GM23248 (cell line): ENCODE data around the gene RABGAP1L. TPM values are rescaled to one million over a fixed set of nuclear protein-coding genes. Genes with fewer than 3 reads are reported as not detected.

Experiments used
- DNase-seq: peaks from one replicate; pipeline ENCODE4 v3.0.0-alpha.2; 2015
- H2AFZ ChIP-seq: fragments of 200-600 bp; sonication (generic); 2 replicates; pipeline ENCODE4 v1.6.1; 2016; ENCODE audit warnings: antibody characterized with exemption
- H3F3A ChIP-seq: fragments of 200-600 bp; sonication (generic); 2 replicates; pipeline ENCODE4 v1.6.1; 2016; ENCODE audit warnings: mild to moderate bottlenecking, antibody characterized with exemption, mixed run types; ENCODE audit not compliant: insufficient read depth
- H3K27ac ChIP-seq: fragments of 200-600 bp; sonication (generic); 2 replicates; pipeline ENCODE4 v1.5.1; 2016; ENCODE audit warnings: mild to moderate bottlenecking
- H3K27me3 ChIP-seq: fragments of 200-600 bp; sonication (generic); replicated peaks from 2 replicates; pipeline ENCODE4 v1.6.1; 2016; ENCODE audit warnings: mild to moderate bottlenecking; ENCODE audit not compliant: insufficient read depth
- H3K36me3 ChIP-seq: fragments of 200-600 bp; sonication (generic); 2 replicates; pipeline ENCODE4 v1.6.1; 2016; ENCODE audit warnings: low read depth, mild to moderate bottlenecking
- H3K4me1 ChIP-seq: fragments of 200-600 bp; sonication (generic); 2 replicates; pipeline ENCODE4 v1.6.1; 2016; ENCODE audit warnings: mild to moderate bottlenecking; ENCODE audit not compliant: insufficient read depth
- H3K4me2 ChIP-seq: fragments of 200-600 bp; sonication (generic); one replicate; pipeline ENCODE4 v1.6.1; 2016; ENCODE audit warnings: mild to moderate bottlenecking; ENCODE audit not compliant: unreplicated experiment
- H3K4me3 ChIP-seq: fragments of 200-600 bp; sonication (generic); 2 replicates; pipeline ENCODE4 v1.5.1; 2016; ENCODE audit warnings: mild to moderate bottlenecking
- H3K79me2 ChIP-seq: fragments of 200-600 bp; sonication (generic); 2 replicates; pipeline ENCODE4 v1.6.1; 2016; ENCODE audit warnings: mild to moderate bottlenecking; ENCODE audit not compliant: insufficient read depth
- H3K9ac ChIP-seq: fragments of 200-600 bp; sonication (generic); 2 replicates; pipeline ENCODE4 v1.6.1; 2016; ENCODE audit warnings: mild to moderate bottlenecking
- H3K9me2 ChIP-seq: fragments of 200-600 bp; sonication (generic); 2 replicates; pipeline ENCODE4 v1.6.1; 2016; ENCODE audit warnings: mixed run types, mild to moderate bottlenecking, moderate library complexity; ENCODE audit not compliant: insufficient read depth
- H3K9me3 ChIP-seq: fragments of 200-600 bp; sonication (generic); one replicate; pipeline ENCODE4 v1.6.1; 2017; ENCODE audit warnings: low read depth
- H4K20me1 ChIP-seq: fragments of 200-600 bp; sonication (generic); 2 replicates; pipeline ENCODE4 v1.6.0; 2016; ENCODE audit not compliant: insufficient read depth
- EZH2 ChIP-seq: fragments of 200-600 bp; sonication (generic); IDR thresholded peaks from 2 replicates; pipeline ENCODE4 v1.6.1; 2018; ENCODE audit warnings: antibody characterized with exemption, mild to moderate bottlenecking; ENCODE audit not compliant: insufficient read depth, poor library complexity, severe bottlenecking
- EZH2phosphoT487 ChIP-seq: fragments of 200-600 bp; sonication (generic); IDR thresholded peaks from 2 replicates; pipeline ENCODE4 v1.6.1; 2018; ENCODE audit warnings: antibody characterized with exemption, moderate library complexity, mild to moderate bottlenecking, low read depth; ENCODE audit not compliant: insufficient read depth
- WGBS, 2 experiments: methylation state at CpG; one replicate each; pipeline ENCODE4 v1.1.6; 2015 to 2017; ENCODE audit warnings: low lambda C conversion rate in 2 of 2, low coverage in 1 of 2; ENCODE audit errors: missing lambda C conversion rate in 2 of 2; 5-methylcytosine and 5-hydroxymethylcytosine counted together
- in situ Hi-C: fragments of 300-500 bp; cut with MboI; formaldehyde crosslinking; loops from 2 replicates; pipeline ENCODE4 v1.15.0; 2020
- polyA plus RNA-seq: library from polyadenylated mRNA; unstranded; fragments of >200 nt; fragmentation: Nextera tagmentation; extraction: Ambion mirVana; gene quantifications from 2 replicates; pipeline ENCODE4 v1.2.1, GENCODE V29; 2016
- total RNA-seq: library from RNA; depleted of rRNA; stranded (reverse); fragments of >200 nt; shearing (Covaris generic); gene quantifications from 2 replicates; pipeline ENCODE4 v1.2.3, GENCODE V29; 2014

RABGAP1L gene
- total and polyA plus RNA-seq, 2 experiments from 2014 or later = 13.7 to 21.6 TPM

DNA sequence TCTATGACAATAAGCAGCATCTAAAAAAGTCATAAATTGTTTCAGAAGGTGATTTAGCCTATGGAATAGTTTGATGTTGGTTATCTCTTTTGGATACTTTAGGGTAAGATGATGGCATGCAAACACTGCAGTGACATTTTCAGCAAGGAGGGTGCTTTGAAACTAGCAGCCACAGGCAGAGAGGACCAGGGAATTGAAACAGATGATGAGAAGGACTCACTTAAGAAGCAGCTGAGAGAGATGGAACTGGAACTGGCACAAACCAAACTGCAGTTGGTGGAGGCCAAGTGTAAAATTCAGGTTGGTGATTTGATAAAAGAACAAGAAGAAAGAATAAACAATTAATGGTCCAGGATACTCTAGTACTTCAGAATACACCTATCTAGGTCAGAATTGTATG lies 829.2 kb downstream of the RABGAP1L start:
- Histone ChIP-seq H3K36me3 (no peaks in the 10 kb centered on the region), H3K79me2 (no peaks in the 10 kb centered on the region), H3K9me3 (no peaks in the 10 kb centered on the region), H3K4me1 (peaks cover 20% of the 10 kb centered on the region), H4K20me1 (no peaks in the 10 kb centered on the region), H3K9me2 (no peaks in the 10 kb centered on the region), H3K9ac (no peak overlapping the region), H3F3A (no peaks in the 10 kb centered on the region), H3K4me3 (no peak overlapping the region), H3K4me2 (no peak overlapping the region), H3K27me3 (no peaks in the 10 kb centered on the region), H2AFZ (no peak overlapping the region), H3K27ac (no peak overlapping the region)
- no peak for TF ChIP-seq EZH2
- no peak for TF ChIP-seq EZH2phosphoT487
- no peak for DNase-seq
- in situ Hi-C loops = loop anchor here (25.0 kb wide), 1 partner anchor 726 kb away; no protein-coding TSS in a partner anchor

GRCh38 chr1:174988986-174989385 lies 829.7 kb downstream of the RABGAP1L start:
- in situ Hi-C loops = loop anchor here (25.0 kb wide), 1 partner anchor 727 kb away; no protein-coding TSS in a partner anchor
- H4K20me1 ChIP-seq = no peaks in the 10 kb centered on the region
- H3F3A ChIP-seq = no peaks in the 10 kb centered on the region
- no peaks in the 10 kb centered on the region for H3K9me3 ChIP-seq
- H3K27ac ChIP-seq = no peak overlapping the region
- no peak overlapping the region for H3K4me3 ChIP-seq
- H3K9ac ChIP-seq = no peak overlapping the region
- H3K4me2 ChIP-seq = no peak overlapping the region
- peak overlapping the region; percentile 96 for H2AFZ ChIP-seq
- WGBS, 2 experiments = 96 to 98% methylated on average over 3 of the region's 3 CpGs
- TF ChIP-seq EZH2phosphoT487 (no peak), EZH2 (no peak)
- peaks cover 20% of the 10 kb centered on the region for H3K4me1 ChIP-seq
- no peaks in the 10 kb centered on the region for H3K36me3 ChIP-seq
- no peak for DNase-seq
- H3K9me2 ChIP-seq = no peaks in the 10 kb centered on the region
- H3K79me2 ChIP-seq = no peaks in the 10 kb centered on the region
- no peaks in the 10 kb centered on the region for H3K27me3 ChIP-seq

DNA sequence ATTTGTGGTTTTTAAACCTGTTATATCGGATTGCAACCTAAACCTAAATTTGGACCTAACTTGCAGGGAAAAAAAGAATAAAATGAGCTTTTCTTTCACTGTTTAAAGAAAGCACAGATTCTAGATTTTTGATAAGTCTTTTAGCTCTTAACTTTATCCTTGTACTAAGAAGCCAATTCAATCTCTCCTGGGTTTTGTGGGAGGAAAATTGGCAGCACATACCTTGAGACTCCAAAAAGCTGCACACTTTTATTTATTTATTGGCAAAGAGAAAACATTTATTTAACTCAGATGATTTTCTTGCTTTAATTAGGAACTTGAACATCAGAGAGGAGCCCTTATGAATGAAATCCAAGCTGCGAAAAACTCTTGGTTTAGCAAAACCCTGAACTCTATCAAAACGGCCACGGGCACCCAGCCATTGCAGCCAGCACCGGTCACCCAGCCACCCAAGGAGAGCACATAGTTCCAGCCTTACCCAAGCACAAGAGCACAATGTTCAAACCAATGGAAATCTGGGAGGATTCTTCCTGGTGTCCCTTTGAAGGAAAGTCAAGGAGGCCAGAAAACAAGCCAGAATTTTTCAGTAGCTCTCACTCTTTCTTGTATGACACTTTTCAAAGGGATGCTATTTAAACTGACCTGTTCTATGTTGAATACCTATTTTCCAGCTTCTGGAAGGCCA lies 830.4 kb downstream of the RABGAP1L start:
- H3K79me2 ChIP-seq = no peaks in the 10 kb centered on the region
- in situ Hi-C loops = loop anchor here (25.0 kb wide), 1 partner anchor 727 kb away; no protein-coding TSS in a partner anchor
- H3K27ac ChIP-seq = peak overlapping the region; percentile 70
- H3K4me1 ChIP-seq = peaks cover 20% of the 10 kb centered on the region
- no peaks in the 10 kb centered on the region for H3K27me3 ChIP-seq
- peak overlapping the region; percentile 87 for H3K9ac ChIP-seq
- H2AFZ ChIP-seq = peak overlapping the region; percentile 96
- peak overlapping the region; percentile 98 for H3K4me2 ChIP-seq
- TF ChIP-seq EZH2phosphoT487 (no peak), EZH2 (no peak)
- WGBS, 2 experiments = 18 to 21% methylated on average over 5 of the region's 5 CpGs
- no peaks in the 10 kb centered on the region for H3K36me3 ChIP-seq
- H3K9me3 ChIP-seq = no peaks in the 10 kb centered on the region
- H3K4me3 ChIP-seq = peak overlapping the region; percentile 86
- no peaks in the 10 kb centered on the region for H4K20me1 ChIP-seq
- H3K9me2 ChIP-seq = no peaks in the 10 kb centered on the region
- peak; percentile 55 for DNase-seq
- no peaks in the 10 kb centered on the region for H3F3A ChIP-seq

- in situ Hi-C loops = loop anchor here (25.0 kb wide), 1 partner anchor 728 kb away; no protein-coding TSS in a partner anchor
Measured at GRCh38 chr1:174990382-174990999, 831.2 kb downstream of the RABGAP1L start.

More at GRCh38 chr1:174990382-174990999, 831.2 kb downstream of the RABGAP1L start:
- H3K4me3 ChIP-seq = peak overlapping the region; percentile 86
- H3K9me3 ChIP-seq = no peaks in the 10 kb centered on the region
- H3K9me2 ChIP-seq = no peaks in the 10 kb centered on the region
- no peaks in the 10 kb centered on the region for H3K79me2 ChIP-seq
- H3K4me1 ChIP-seq = peaks cover 20% of the 10 kb centered on the region
- H3K9ac ChIP-seq = peak overlapping the region; percentile 87
- H3K27ac ChIP-seq = peak overlapping the region; percentile 70
- H3K36me3 ChIP-seq = no peaks in the 10 kb centered on the region
- H3K27me3 ChIP-seq = no peaks in the 10 kb centered on the region
- 2% methylated on average over 6 of the region's 6 CpGs for WGBS, 2 experiments
- no peak for TF ChIP-seq EZH2
- no peak for TF ChIP-seq EZH2phosphoT487
- H4K20me1 ChIP-seq = no peaks in the 10 kb centered on the region
- no peaks in the 10 kb centered on the region for H3F3A ChIP-seq
- DNase-seq = peak; percentile 85
- peak overlapping the region; percentile 98 for H3K4me2 ChIP-seq
- peak overlapping the region; percentile 96 for H2AFZ ChIP-seq
